Mesenchymal stem cell (in vitro differentiated cells and primary cell): ENCODE measurements around the gene ITIH1.

Experiments used
- DNase-seq: peaks from one replicate; pipeline ENCODE4 v3.0.0-alpha.2; 2013
- H2AFZ ChIP-seq: one replicate; pipeline ENCODE4 v1.6.1; 2013; ENCODE audit warnings: low read depth, mild to moderate bottlenecking, control low read depth, inconsistent platforms, low read length, moderate library complexity
- H2AK5ac ChIP-seq: 2 replicates; pipeline ENCODE4 v1.6.1; 2013; ENCODE audit warnings: low read length, moderate library complexity, mild to moderate bottlenecking, inconsistent platforms; ENCODE audit not compliant: severe bottlenecking
- H2BK120ac ChIP-seq: one replicate; pipeline ENCODE4 v1.6.1; 2013; ENCODE audit warnings: low read depth, mild to moderate bottlenecking, inconsistent platforms, low read length, moderate library complexity
- H2BK12ac ChIP-seq, 2 experiments: one replicate each; pipeline ENCODE4 v1.6.1; 2013; ENCODE audit warnings: inconsistent platforms in 2 of 2, low read length in 2 of 2, mild to moderate bottlenecking in 2 of 2, moderate library complexity in 2 of 2, control low read depth in 1 of 2
- H2BK15ac ChIP-seq: one replicate; pipeline ENCODE4 v1.6.1; 2013; ENCODE audit warnings: mild to moderate bottlenecking, low read depth, inconsistent platforms; ENCODE audit not compliant: poor library complexity, severe bottlenecking
- H2BK5ac ChIP-seq: 2 replicates; pipeline ENCODE4 v1.6.1; 2013; ENCODE audit warnings: low read depth, mild to moderate bottlenecking, low read length, control low read depth, inconsistent platforms; ENCODE audit not compliant: poor library complexity, severe bottlenecking
- H3K14ac ChIP-seq, 2 experiments: one replicate each; pipeline ENCODE4 v1.6.1; 2013; ENCODE audit warnings: inconsistent platforms in 2 of 2, low read length in 2 of 2, control low read depth in 1 of 2, mild to moderate bottlenecking in 1 of 2, moderate library complexity in 1 of 2
- H3K18ac ChIP-seq, 2 experiments: one replicate each; pipeline ENCODE4 v1.6.1; 2013; ENCODE audit warnings: inconsistent platforms in 2 of 2, low read length in 2 of 2, control low read depth in 1 of 2, low read depth in 1 of 2, mild to moderate bottlenecking in 1 of 2
- H3K23ac ChIP-seq, 2 experiments: one replicate each; pipeline ENCODE4 v1.6.1; 2013; ENCODE audit warnings: inconsistent platforms in 2 of 2, low read length in 2 of 2, mild to moderate bottlenecking in 2 of 2, moderate library complexity in 2 of 2, control low read depth in 1 of 2
- H3K27ac ChIP-seq: 2 replicates; pipeline ENCODE4 v1.5.1; 2013; ENCODE audit warnings: mild to moderate bottlenecking, moderate library complexity, low read length, control low read depth, inconsistent platforms; ENCODE audit not compliant: poor library complexity, severe bottlenecking
- H3K27me3 ChIP-seq, 2 experiments: 2 replicates each; pipeline versions ENCODE4 v1.6.1 to v1.7.0; 2013; ENCODE audit warnings: low read length in 2 of 2, mild to moderate bottlenecking in 2 of 2, moderate library complexity in 2 of 2, control low read depth in 1 of 2, inconsistent platforms in 1 of 2; ENCODE audit not compliant: control insufficient read depth in 1 of 2, insufficient read depth in 1 of 2
- H3K36me3 ChIP-seq, 2 experiments: 2 replicates each; pipeline versions ENCODE4 v1.6.1 to v1.7.0; 2013; ENCODE audit warnings: low read length in 2 of 2, control low read depth in 1 of 2, inconsistent platforms in 1 of 2, low read depth in 1 of 2, mild to moderate bottlenecking in 1 of 2; ENCODE audit not compliant: insufficient read depth in 2 of 2, control insufficient read depth in 1 of 2
- H3K4ac ChIP-seq, 2 experiments: one replicate each; pipeline ENCODE4 v1.6.1; 2013; ENCODE audit warnings: inconsistent platforms in 2 of 2, low read length in 2 of 2, mild to moderate bottlenecking in 2 of 2, moderate library complexity in 2 of 2, control low read depth in 1 of 2, low read depth in 1 of 2
- H3K4me1 ChIP-seq: 2 replicates; pipeline ENCODE4 v1.6.1; 2013; ENCODE audit warnings: low read depth, low read length, control low read depth; ENCODE audit not compliant: control insufficient read depth, insufficient read depth
- H3K4me2 ChIP-seq: 2 replicates; pipeline ENCODE4 v1.6.1; 2013; ENCODE audit warnings: low read length, mild to moderate bottlenecking, inconsistent platforms; ENCODE audit not compliant: poor library complexity, severe bottlenecking
- H3K4me3 ChIP-seq, 2 experiments: 2 replicates each; pipeline versions ENCODE4 v1.5.1 to v1.7.0; 2013; ENCODE audit warnings: low read length in 2 of 2, mild to moderate bottlenecking in 2 of 2, control low read depth in 1 of 2, low read depth in 1 of 2; ENCODE audit not compliant: insufficient read depth in 1 of 2
- H3K79me1 ChIP-seq: replicated peaks from 2 replicates; pipeline ENCODE4 v1.6.1; 2013; ENCODE audit warnings: mild to moderate bottlenecking, control low read depth, low read length, inconsistent platforms; ENCODE audit not compliant: poor library complexity, severe bottlenecking
- H3K9ac ChIP-seq: 2 replicates; pipeline ENCODE4 v1.7.0; 2013; ENCODE audit warnings: mild to moderate bottlenecking, low read length, moderate library complexity
- H3K9me3 ChIP-seq: 2 replicates; pipeline ENCODE4 v1.7.0; 2013; ENCODE audit warnings: mild to moderate bottlenecking, low read length; ENCODE audit not compliant: control insufficient read depth
- H4K8ac ChIP-seq: one replicate; pipeline ENCODE4 v1.6.1; 2013; ENCODE audit warnings: inconsistent platforms, mild to moderate bottlenecking, low read length, moderate library complexity
- H4K91ac ChIP-seq: one replicate; pipeline ENCODE4 v1.6.1; 2013; ENCODE audit warnings: mild to moderate bottlenecking, low read length, inconsistent platforms
- WGBS: methylation state at CpG from one replicate; pipeline ENCODE4 v1.1.7; 2013; ENCODE audit warnings: mixed read lengths; 5-methylcytosine and 5-hydroxymethylcytosine counted together

The ITIH1 gene

GRCh38 chr3:52822363-52822762 lies 45.0 kb downstream of the ITIH1 start:
- Histone ChIP-seq H4K8ac (no peak overlapping the region), H4K91ac (no peak overlapping the region), H3K18ac (no peak overlapping the region), H3K4me3 (no peak overlapping the region), H3K14ac (no peak overlapping the region), H2BK5ac (no peak overlapping the region), H3K79me1 (no peaks in the 10 kb centered on the region), H2AFZ (no peak overlapping the region), H3K9me3 (no peaks in the 10 kb centered on the region), H2BK12ac (no peak overlapping the region), H2BK120ac (no peak overlapping the region), H3K4me2 (no peak overlapping the region), H3K4me1 (peaks cover 16% of the 10 kb centered on the region), H2AK5ac (no peak overlapping the region), H3K23ac (no peak overlapping the region), H3K9ac (no peak overlapping the region), H3K27me3 (peaks cover 0 to 8% of the 10 kb centered on the region in 2 experiments), H3K36me3 (no peaks in the 10 kb centered on the region), H3K4ac (no peak overlapping the region), H3K27ac (no peak overlapping the region), H2BK15ac (no peak overlapping the region)
- 90% methylated on average over 5 of the region's 5 CpGs for WGBS
- DNase-seq, result no peak

- no peak overlapping the region for H3K14ac ChIP-seq
- H3K4me3 ChIP-seq, result no peak overlapping the region
- peaks cover 24% of the 10 kb centered on the region for H3K4me1 ChIP-seq
- H2BK5ac ChIP-seq, result no peak overlapping the region
- no peak overlapping the region for H3K18ac ChIP-seq
- no peaks in the 10 kb centered on the region for H3K79me1 ChIP-seq
- H3K9me3 ChIP-seq, result no peaks in the 10 kb centered on the region
- peaks cover 0 to 9% of the 10 kb centered on the region in 2 experiments for H3K27me3 ChIP-seq
- H3K9ac ChIP-seq, result no peak overlapping the region
- H2BK15ac ChIP-seq, result no peak overlapping the region
- H3K36me3 ChIP-seq, result no peaks in the 10 kb centered on the region
- no peak overlapping the region for H3K4ac ChIP-seq
- H3K4me2 ChIP-seq, result no peak overlapping the region
- 92% methylated on average over 10 of the region's 10 CpGs for WGBS
- H2BK120ac ChIP-seq, result no peak overlapping the region
- H2BK12ac ChIP-seq, result no peak overlapping the region
- no peak overlapping the region for H4K91ac ChIP-seq
- H2AFZ ChIP-seq, result no peak overlapping the region
- no peak overlapping the region for H4K8ac ChIP-seq
- no peak overlapping the region for H2AK5ac ChIP-seq
- H3K27ac ChIP-seq, result no peak overlapping the region
- no peak overlapping the region for H3K23ac ChIP-seq
- DNase-seq, result no peak
Observed at GRCh38 chr3:52824037-52824436, 46.6 kb downstream of the ITIH1 start.

- no peak overlapping the region for H3K4me3 ChIP-seq
- no peak overlapping the region for H3K9ac ChIP-seq
- peak overlapping the region in 1 of 2 experiments; percentile 1 for H3K14ac ChIP-seq
- H3K27me3 ChIP-seq, result peaks cover 0 to 13% of the 10 kb centered on the region in 2 experiments
- H2BK12ac ChIP-seq, result no peak overlapping the region
- peak; percentile 43 for DNase-seq
- no peak overlapping the region for H2AFZ ChIP-seq
- peaks cover 40% of the 10 kb centered on the region for H3K4me1 ChIP-seq
- H2BK15ac ChIP-seq, result no peak overlapping the region
- no peak overlapping the region for H3K23ac ChIP-seq
- no peak overlapping the region for H3K18ac ChIP-seq
- H2BK120ac ChIP-seq, result no peak overlapping the region
- 65% methylated on average over 7 of the region's 9 CpGs for WGBS
- H2BK5ac ChIP-seq, result no peak overlapping the region
- H3K27ac ChIP-seq, result peak overlapping the region; percentile 48
- H4K8ac ChIP-seq, result no peak overlapping the region
- H3K4ac ChIP-seq, result no peak overlapping the region
- H4K91ac ChIP-seq, result no peak overlapping the region
- H3K79me1 ChIP-seq, result no peaks in the 10 kb centered on the region
- H3K9me3 ChIP-seq, result no peaks in the 10 kb centered on the region
- no peak overlapping the region for H2AK5ac ChIP-seq
- no peaks in the 10 kb centered on the region for H3K36me3 ChIP-seq
- H3K4me2 ChIP-seq, result peak overlapping the region; percentile 34
Observed at GRCh38 chr3:52827441-52827840, 50.0 kb downstream of the ITIH1 start.

- H3K4me3 ChIP-seq, result no peak overlapping the region
- no peak overlapping the region for H3K18ac ChIP-seq
- peak overlapping the region; percentile 11 for H2AK5ac ChIP-seq
- DNase-seq, result no peak
- no peaks in the 10 kb centered on the region for H3K9me3 ChIP-seq
- H2AFZ ChIP-seq, result no peak overlapping the region
- no peaks in the 10 kb centered on the region for H3K79me1 ChIP-seq
- H3K36me3 ChIP-seq, result peaks cover 0 to 3% of the 10 kb centered on the region in 2 experiments
- H3K4me2 ChIP-seq, result peak overlapping the region; percentile 34
- no peak overlapping the region for H3K4ac ChIP-seq
- H4K8ac ChIP-seq, result no peak overlapping the region
- H3K23ac ChIP-seq, result no peak overlapping the region
- peaks cover 40% of the 10 kb centered on the region for H3K4me1 ChIP-seq
- no peak overlapping the region for H2BK5ac ChIP-seq
- no peak overlapping the region for H2BK15ac ChIP-seq
- H3K14ac ChIP-seq, result no peak overlapping the region
- H2BK12ac ChIP-seq, result no peak overlapping the region
- no peak overlapping the region for H3K9ac ChIP-seq
- H3K27ac ChIP-seq, result peak overlapping the region; percentile 48
- H2BK120ac ChIP-seq, result no peak overlapping the region
- H3K27me3 ChIP-seq, result peaks cover 0 to 13% of the 10 kb centered on the region in 2 experiments
- H4K91ac ChIP-seq, result no peak overlapping the region
- WGBS, result 78% methylated on average over 9 of the region's 10 CpGs
Observed at GRCh38 chr3:52827866-52828376, 50.5 kb downstream of the ITIH1 start.
